Breast epithelium (tissue), 4 donors: ENCODE measurements around the gene TUBA4A. TPM values are rescaled to one million over a fixed set of nuclear protein-coding genes. Genes with fewer than 3 reads are reported as not detected.

Experiments
- DNase-seq, 2 donors: peaks; one replicate each; pipeline ENCODE4 v3.0.0-alpha.2; 2019; ENCODE audit warnings: low spot score in 2 of 2
- H3K27ac ChIP-seq, 2 donors: fragments of 200-600 bp; sonication (generic) in 1 of 2; one replicate each; pipeline ENCODE4 v1.5.1; 2016 to 2019; ENCODE audit warnings: mild to moderate bottlenecking in 1 of 2
- H3K27me3 ChIP-seq, 2 donors: fragments of 200-600 bp; sonication (generic) in 1 of 2; one replicate each; pipeline versions ENCODE4 v1.5.1 to v1.6.0; 2017 to 2019; ENCODE audit warnings: control low read depth in 1 of 2, mild to moderate bottlenecking in 1 of 2
- H3K36me3 ChIP-seq: fragments of 200-600 bp; one replicate; pipeline ENCODE4 v1.5.1; 2019
- H3K4me1 ChIP-seq, 2 donors: fragments of 200-600 bp; sonication (generic); one replicate each; pipeline ENCODE4 v1.5.1; 2016 to 2019; ENCODE audit warnings: control low read depth in 1 of 2
- H3K4me3 ChIP-seq, 3 donors: fragments of 200-600 bp; sonication (generic); 1 replicate in 2 of 3; 2 replicates in 1 of 3; pipeline ENCODE4 v1.5.1; 2016 to 2019; ENCODE audit warnings: mild to moderate bottlenecking in 3 of 3, moderate library complexity in 2 of 3
- H3K9me3 ChIP-seq, 2 donors: fragments of 200-600 bp; sonication (generic) in 1 of 2; one replicate each; pipeline ENCODE4 v1.5.1; 2016 to 2019; ENCODE audit warnings: control low read depth in 1 of 2
- POLR2A ChIP-seq: fragments of 450-650 bp; IDR thresholded peaks from one replicate; pipeline ENCODE4 v1.6.1; 2016; ENCODE audit warnings: antibody characterized with exemption, mild to moderate bottlenecking, moderate library complexity
- POLR2AphosphoS5 ChIP-seq, 3 donors: sonication (generic); formaldehyde crosslinking; IDR thresholded peaks; one replicate each; pipeline ENCODE4 v1.6.1; 2017; ENCODE audit warnings: antibody characterized with exemption in 3 of 3
- intact Hi-C: fragments of 100-400 bp; cut with DNase I; formaldehyde crosslinking; loops from one replicate; pipeline ENCODE4 v1.15.1; 2023; ENCODE audit warnings: low total_unique reads
- total RNA-seq, 3 donors: library from RNA; depleted of rRNA; stranded (reverse); fragments of >200 nt; gene quantifications; one replicate each; pipeline ENCODE4 v1.1.0, GENCODE V29; 2016
- TF ChIP-seq, protein P1 (sequence below), 3 donors: fragments of 450-650 bp; IDR thresholded peaks; one replicate each; pipeline ENCODE4 v1.5.1; 2016 to 2017; ENCODE audit warnings: antibody characterized with exemption in 3 of 3, mild to moderate bottlenecking in 3 of 3, moderate library complexity in 3 of 3

The TUBA4A gene
- total RNA-seq, 3 donors from 2014 or later = 5.4 to 73.3 (median 48.8) TPM

DNA sequence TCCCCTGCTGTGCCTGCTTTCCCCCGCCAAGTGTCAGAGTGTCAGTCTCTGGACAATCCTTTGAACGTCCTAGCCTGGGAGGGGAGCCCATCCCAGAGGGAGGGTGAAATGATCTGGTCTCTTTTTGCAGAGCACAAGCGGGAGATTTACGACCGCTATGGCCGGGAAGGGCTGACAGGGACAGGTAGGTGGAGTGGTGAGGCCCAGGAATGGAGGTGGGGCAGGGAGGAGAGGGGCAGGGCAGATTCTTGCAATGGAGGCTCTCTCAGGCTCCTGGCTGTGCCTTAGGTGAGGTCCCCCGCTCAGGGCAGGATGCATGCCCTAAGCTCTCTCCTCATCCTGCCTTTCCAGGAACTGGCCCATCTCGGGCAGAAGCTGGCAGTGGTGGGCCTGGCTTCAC is 27.9 kb upstream of the TUBA4A start:
- intact Hi-C loops = no loop called here
- H3K4me1 ChIP-seq = peaks cover 16 to 26% of the 10 kb centered on the region in 2 donors
- no peaks in the 10 kb centered on the region for H3K36me3 ChIP-seq
- TF ChIP-seq POLR2AphosphoS5 (IDR thresholded peaks at IDR 0.05) (no peak), POLR2A (no peak)
- TF ChIP-seq, protein P1, sequence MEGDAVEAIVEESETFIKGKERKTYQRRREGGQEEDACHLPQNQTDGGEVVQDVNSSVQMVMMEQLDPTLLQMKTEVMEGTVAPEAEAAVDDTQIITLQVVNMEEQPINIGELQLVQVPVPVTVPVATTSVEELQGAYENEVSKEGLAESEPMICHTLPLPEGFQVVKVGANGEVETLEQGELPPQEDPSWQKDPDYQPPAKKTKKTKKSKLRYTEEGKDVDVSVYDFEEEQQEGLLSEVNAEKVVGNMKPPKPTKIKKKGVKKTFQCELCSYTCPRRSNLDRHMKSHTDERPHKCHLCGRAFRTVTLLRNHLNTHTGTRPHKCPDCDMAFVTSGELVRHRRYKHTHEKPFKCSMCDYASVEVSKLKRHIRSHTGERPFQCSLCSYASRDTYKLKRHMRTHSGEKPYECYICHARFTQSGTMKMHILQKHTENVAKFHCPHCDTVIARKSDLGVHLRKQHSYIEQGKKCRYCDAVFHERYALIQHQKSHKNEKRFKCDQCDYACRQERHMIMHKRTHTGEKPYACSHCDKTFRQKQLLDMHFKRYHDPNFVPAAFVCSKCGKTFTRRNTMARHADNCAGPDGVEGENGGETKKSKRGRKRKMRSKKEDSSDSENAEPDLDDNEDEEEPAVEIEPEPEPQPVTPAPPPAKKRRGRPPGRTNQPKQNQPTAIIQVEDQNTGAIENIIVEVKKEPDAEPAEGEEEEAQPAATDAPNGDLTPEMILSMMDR (IDR thresholded peaks at IDR 0.05) = no peak
- H3K4me3 ChIP-seq = no peak overlapping the region
- H3K9me3 ChIP-seq = no peaks in the 10 kb centered on the region
- H3K27ac ChIP-seq = peak overlapping the region; percentile 6 to 98
- DNase-seq = no peak
- H3K27me3 ChIP-seq = no peaks in the 10 kb centered on the region

DNA sequence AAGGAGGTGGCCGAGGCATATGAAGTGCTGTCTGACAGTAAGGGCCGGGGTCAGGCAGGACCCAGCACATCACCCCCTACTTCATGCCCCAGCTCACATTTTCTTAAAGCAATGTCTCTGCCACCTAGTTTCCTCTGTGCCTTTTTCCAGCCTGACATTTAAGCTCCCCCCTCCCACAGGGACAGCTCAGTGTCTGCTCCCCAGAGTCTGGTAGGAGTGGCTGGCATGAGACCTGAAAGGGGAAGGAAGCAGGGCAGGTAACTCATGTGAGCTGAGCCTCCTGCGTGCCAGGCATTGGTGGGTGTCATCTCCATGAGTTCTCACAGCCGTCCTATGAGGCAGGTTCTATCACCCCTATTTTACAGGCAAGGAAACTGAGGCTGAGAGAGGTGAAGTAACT is 26.9 kb upstream of the TUBA4A start:
- no peaks in the 10 kb centered on the region for H3K36me3 ChIP-seq
- no peaks in the 10 kb centered on the region for H3K9me3 ChIP-seq
- H3K4me3 ChIP-seq = peak overlapping the region in 1 of 3 donors; percentile 84
- no peak for DNase-seq
- peaks cover 13 to 26% of the 10 kb centered on the region in 2 donors for H3K4me1 ChIP-seq
- H3K27me3 ChIP-seq = no peaks in the 10 kb centered on the region
- peak overlapping the region; percentile 6 to 98 for H3K27ac ChIP-seq
- intact Hi-C loops = no loop called here
- no peak for TF ChIP-seq POLR2A

DNA sequence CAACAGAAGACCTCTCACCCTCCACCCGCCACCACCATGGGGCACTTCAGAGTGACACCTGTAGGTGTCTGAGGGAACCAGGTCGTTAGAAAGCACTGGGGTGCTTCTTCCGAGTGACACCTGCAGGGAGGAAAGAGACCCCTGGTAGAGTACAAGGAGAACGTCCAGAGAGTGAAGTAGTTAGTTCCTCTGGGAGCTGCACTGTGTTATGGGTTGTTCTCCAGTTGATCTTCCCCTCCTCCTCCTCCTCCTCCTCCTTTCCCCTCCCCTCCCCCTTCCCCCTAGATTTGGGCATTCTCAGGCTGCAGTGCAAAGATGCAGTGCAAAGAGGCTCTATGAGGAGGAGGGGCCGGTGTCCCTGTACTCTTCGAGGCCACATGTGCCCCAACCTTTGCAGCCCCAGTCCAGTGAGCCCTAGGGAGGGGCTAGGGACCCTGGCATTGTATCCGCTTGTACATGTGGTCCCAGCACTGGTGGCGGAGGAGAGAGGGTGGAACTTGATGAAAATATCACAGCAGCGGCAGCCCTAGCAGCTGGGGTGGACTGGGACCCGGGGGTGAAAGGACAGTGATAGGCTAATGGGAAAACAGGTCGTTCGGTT is 26.3 kb upstream of the TUBA4A start:
- no peaks in the 10 kb centered on the region for H3K9me3 ChIP-seq
- H3K4me1 ChIP-seq = peaks cover 13 to 21% of the 10 kb centered on the region in 2 donors
- no peaks in the 10 kb centered on the region for H3K27me3 ChIP-seq
- TF ChIP-seq, protein P1 (IDR thresholded peaks at IDR 0.05) = peak in 1 of 3 donors; percentile 56
- TF ChIP-seq POLR2AphosphoS5 (IDR thresholded peaks at IDR 0.05) = no peak
- no peak for TF ChIP-seq POLR2A
- H3K4me3 ChIP-seq = peak overlapping the region; percentile 72 to 87 (median 84)
- intact Hi-C loops = loop anchor here (2.0 kb wide), 1 partner anchor 43 kb away; no protein-coding TSS in a partner anchor
- no peak for DNase-seq
- peak overlapping the region; percentile 98 for H3K27ac ChIP-seq
- H3K36me3 ChIP-seq = no peaks in the 10 kb centered on the region

DNA sequence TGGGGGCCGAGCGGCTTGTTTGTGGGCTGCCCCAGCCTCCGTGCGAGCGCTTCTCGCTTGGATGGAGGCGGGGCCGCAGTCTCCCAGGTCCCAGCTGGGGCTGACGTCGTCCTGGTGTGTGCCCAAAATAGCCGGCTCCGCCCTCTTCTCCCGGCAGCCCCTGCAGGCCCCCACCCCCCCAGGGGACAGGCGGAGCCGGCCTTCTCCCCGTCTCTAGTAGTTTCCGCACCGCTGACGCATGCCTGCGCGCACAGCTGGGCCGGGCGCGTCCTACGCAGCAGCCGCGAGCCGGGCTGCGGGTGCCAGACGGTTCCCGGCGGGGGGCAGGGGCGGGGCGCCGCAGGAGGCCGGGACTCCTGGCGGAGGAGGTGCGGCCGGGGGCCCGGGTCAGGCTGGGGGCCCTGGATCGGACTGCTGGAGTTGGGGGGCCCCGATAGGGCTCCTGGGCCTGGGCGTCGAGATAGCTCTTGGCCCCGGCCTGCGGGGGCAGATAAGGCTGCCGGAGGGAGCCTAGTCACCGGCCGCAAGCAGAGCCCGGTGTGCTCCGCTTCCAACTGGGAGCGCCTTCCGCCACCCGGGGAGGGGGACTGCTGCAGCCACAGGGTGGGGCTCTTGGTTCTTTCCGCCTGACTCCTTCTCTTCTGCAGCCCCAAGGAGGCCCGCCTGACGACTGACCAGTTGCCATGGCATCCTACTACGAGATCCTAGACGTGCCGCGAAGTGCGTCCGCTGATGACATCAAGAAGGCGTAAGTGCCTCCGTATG is 25.6 kb upstream of the TUBA4A start, which contains the start of gene DNAJB2:
Gene DNAJB2 (plus strand): TSS at position 216 of the 765 bp plus-strand sequence. CDS start 468 bp downstream, at position 684.
- peak; percentile 98 for DNase-seq
- peaks cover 13 to 16% of the 10 kb centered on the region in 2 donors for H3K4me1 ChIP-seq
- TF ChIP-seq, protein P1 (IDR thresholded peaks at IDR 0.05) = no peak
- TF ChIP-seq POLR2AphosphoS5 (IDR thresholded peaks at IDR 0.05) = peak; percentile 90 to 92 (median 91)
- TF ChIP-seq POLR2A = peak; percentile 70
- peak within 1 kb of the TSS; percentile 72 to 87 (median 84) for H3K4me3 ChIP-seq
- no peaks in the 10 kb centered on the region for H3K9me3 ChIP-seq
- H3K27me3 ChIP-seq = no peaks in the 10 kb centered on the region
- H3K36me3 ChIP-seq = no peaks in the 10 kb centered on the region
- H3K27ac ChIP-seq = peak within 1 kb of the TSS; percentile 98
- intact Hi-C loops = loop anchor here (2.0 kb wide), 1 partner anchor 43 kb away; no protein-coding TSS in a partner anchor

DNA sequence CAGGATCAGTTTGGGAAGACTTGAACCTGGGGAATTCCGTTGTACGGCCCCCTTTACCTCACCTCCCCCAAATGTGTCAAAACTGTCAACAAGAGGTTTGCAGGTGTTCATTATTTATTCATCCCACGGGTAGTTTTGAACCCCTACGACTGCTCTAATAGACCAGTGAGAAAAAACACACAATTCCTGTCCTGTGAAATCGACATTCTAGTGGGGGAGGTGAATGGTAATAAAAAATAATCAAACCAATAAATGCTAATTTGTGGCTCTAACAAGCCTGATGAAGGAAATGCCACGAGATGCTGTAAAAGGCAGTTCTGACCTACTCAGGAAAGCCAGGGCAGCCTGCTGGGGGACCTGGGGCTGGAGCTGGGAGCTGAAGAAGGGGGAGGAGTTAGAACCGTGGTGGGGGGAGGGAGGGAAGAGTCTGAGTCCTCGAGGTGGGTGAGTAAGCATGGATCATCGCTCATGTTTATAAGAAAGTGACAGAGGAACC is 25.0 kb upstream of the TUBA4A start:
- Histone ChIP-seq H3K9me3 (no peaks in the 10 kb centered on the region), H3K36me3 (no peaks in the 10 kb centered on the region), H3K4me3 (peak overlapping the region; percentile 72 to 87 (median 84)), H3K27me3 (no peaks in the 10 kb centered on the region), H3K4me1 (peaks cover 13 to 16% of the 10 kb centered on the region in 2 donors), H3K27ac (peak overlapping the region; percentile 98)
- TF ChIP-seq POLR2A (no peak), POLR2AphosphoS5 (IDR thresholded peaks at IDR 0.05) (no peak)
- TF ChIP-seq, protein P1 (IDR thresholded peaks at IDR 0.05) = no peak
- intact Hi-C loops = loop anchor here (2.0 kb wide), 1 partner anchor 42 kb away; no protein-coding TSS in a partner anchor
- no peak for DNase-seq
